K562 (cell line): ENCODE results near the gene SGMS1. TPM values are rescaled to one million over a fixed set of nuclear protein-coding genes. Genes with fewer than 3 reads are reported as not detected.

Experiments used
- CBX3 ChIP-seq, 2 experiments: IDR thresholded peaks; 1 replicate in 1 of 2; 2 replicates in 1 of 2; pipeline ENCODE4 v1.6.1; 2012; ENCODE audit warnings: inconsistent platforms in 2 of 2, low read length in 2 of 2, borderline replicate concordance in 1 of 2, control low read depth in 1 of 2
- CBX5 ChIP-seq: IDR thresholded peaks from 2 replicates; pipeline ENCODE4 v1.6.1; 2014; ENCODE audit warnings: low read depth, borderline replicate concordance
- EP300 ChIP-seq: IDR thresholded peaks from 2 replicates; pipeline ENCODE4 v1.6.1; 2012; ENCODE audit warnings: low read length, improper control_type of control experiment
- KLF1 ChIP-seq: fragments of 450-650 bp; IDR thresholded peaks from 2 replicates; pipeline ENCODE4 v1.6.1; 2016; ENCODE audit warnings: missing genetic modification characterization, missing compliant biosample characterization
- NFATC3 ChIP-seq: fragments of 450-650 bp; IDR thresholded peaks from 2 replicates; pipeline ENCODE4 v1.6.1; 2017; ENCODE audit warnings: mild to moderate bottlenecking
- RERE ChIP-seq: sonication (generic); formaldehyde crosslinking; IDR thresholded peaks from 2 replicates; pipeline ENCODE4 v1.8.0; 2023; ENCODE audit warnings: missing genetic modification reagents, mild to moderate bottlenecking, borderline replicate concordance
- SIN3A ChIP-seq, 2 experiments: fragments of 150-350 bp in 1 of 2; IDR thresholded peaks; 2 replicates each; pipeline ENCODE4 v1.6.1; 2011 to 2016; ENCODE audit warnings: borderline replicate concordance in 2 of 2, low read depth in 2 of 2, low read length in 2 of 2, mild to moderate bottlenecking in 2 of 2, moderate library complexity in 2 of 2; ENCODE audit not compliant: control insufficient read depth in 1 of 2
- polyA plus RNA-seq, 8 experiments: library from polyadenylated mRNA; depleted of rRNA in 4 of 8; stranded (reverse) in 5 of 8; unstranded in 3 of 8; fragments of >200 nt; fragmentation: Nextera tagmentation in 2 of 8; fragmentation: Illumina TruSeq in 1 of 8; extraction: Ambion mirVana in 2 of 8; extraction: Trizol in 1 of 8; gene quantifications; 2 replicates each; pipeline versions ENCODE4 v1.2.1 to v1.2.3, GENCODE V29; 2011 to 2014; ENCODE audit warnings: inconsistent platforms in 1 of 8, missing spikeins in 1 of 8
- total RNA-seq, 7 experiments: library from RNA; depleted of rRNA in 6 of 7; stranded (reverse); fragments of >200 nt in 6 of 7; fragmentation: Illumina TruSeq in 2 of 7; extraction: Trizol in 2 of 7; gene quantifications; 2 replicates each; pipeline versions ENCODE4 v1.2.1 to v1.2.3, GENCODE V29; 2011 to 2021; ENCODE audit warnings: low replicate concordance in 1 of 7

The SGMS1 gene
- total and polyA plus RNA-seq, 9 of the 15 experiments (the other 6 are each of a cell fraction or from before 2014, with no cell fraction given): 22.6 to 232 (median 82.2) TPM

- TF ChIP-seq CBX3 (IDR thresholded peaks at IDR 0.05; ENCODE audit: borderline replicate concordance in 1 of 2, low read length in 2 of 2) (no peak), CBX5 (no peak), NFATC3 (no peak), EP300 (no peak), KLF1 (no peak), RERE (CRISPR knock-in tag) (no peak), SIN3A (IDR thresholded peaks at IDR 0.05; ENCODE audit: borderline replicate concordance in 2 of 2, control insufficient read depth in 1 of 2, low read depth in 2 of 2, low read length in 2 of 2) (no peak)
These were observed 9.9 kb downstream of the SGMS1 start (continued) for GRCh38 chr10:50613726-50614443.
